Fibroblast of gingiva (primary cell): ENCODE results near the gene PGAM5.

Source experiments
- DNase-seq: peaks from one replicate; pipeline ENCODE4 v3.0.0-alpha.2; 2011; ENCODE audit warnings: low read depth

The PGAM5 gene

DNA sequence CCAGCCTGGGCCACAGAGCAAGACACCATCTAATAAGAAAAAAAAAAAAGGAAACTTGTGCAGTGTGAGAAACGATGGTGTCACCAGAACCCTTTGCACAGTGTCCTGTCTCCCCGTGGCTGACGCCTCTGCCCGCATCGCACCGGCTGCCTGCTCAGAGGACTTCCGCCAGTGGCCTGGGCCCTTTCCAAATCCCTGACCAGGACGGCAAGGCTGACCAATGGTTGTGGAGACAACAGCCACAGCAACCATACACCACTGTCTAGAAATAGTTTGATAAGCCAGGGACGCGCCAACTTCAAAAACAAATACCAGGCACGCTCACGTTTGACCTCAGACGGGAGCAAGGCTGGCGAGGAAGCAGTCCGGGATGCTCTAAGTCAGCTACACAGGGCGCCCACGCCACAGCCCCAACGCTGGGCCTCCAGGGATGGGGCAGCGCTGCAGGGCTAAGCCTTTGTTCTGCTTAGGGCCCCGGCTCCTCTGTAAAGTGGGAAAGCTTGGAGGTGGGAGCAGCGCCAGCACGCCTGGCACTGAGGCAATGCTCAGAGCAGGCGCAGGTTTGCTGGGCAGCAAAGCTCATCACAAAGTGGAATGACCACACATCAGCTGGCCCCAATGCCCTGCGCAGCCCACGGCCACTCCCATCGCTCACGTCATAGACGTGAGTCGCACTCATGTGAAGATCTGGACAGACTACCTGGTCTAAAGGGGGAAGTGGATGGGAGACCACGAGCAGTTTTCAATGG is 12.5 kb downstream of the PGAM5 start:
- DNase-seq = no peak

DNA sequence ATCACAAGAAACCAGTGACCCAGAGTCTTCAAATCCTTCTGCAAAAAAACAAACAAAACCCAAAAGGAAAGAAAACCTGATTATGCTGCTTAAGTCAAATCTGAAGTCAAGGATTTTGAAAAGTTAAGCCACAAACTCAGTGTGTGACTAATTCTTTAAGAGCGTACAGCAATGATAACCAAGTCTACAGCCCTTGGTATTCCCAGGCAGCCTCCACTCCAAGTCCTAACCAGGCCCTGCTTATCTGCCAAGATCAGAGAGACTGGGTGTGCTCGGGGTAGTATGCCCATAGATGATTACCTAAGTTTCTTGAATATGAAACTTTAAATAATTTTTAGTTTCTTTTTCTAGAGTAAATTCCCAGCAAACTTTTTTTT is 13.1 kb downstream of the PGAM5 start:
- DNase-seq = no peak

DNA sequence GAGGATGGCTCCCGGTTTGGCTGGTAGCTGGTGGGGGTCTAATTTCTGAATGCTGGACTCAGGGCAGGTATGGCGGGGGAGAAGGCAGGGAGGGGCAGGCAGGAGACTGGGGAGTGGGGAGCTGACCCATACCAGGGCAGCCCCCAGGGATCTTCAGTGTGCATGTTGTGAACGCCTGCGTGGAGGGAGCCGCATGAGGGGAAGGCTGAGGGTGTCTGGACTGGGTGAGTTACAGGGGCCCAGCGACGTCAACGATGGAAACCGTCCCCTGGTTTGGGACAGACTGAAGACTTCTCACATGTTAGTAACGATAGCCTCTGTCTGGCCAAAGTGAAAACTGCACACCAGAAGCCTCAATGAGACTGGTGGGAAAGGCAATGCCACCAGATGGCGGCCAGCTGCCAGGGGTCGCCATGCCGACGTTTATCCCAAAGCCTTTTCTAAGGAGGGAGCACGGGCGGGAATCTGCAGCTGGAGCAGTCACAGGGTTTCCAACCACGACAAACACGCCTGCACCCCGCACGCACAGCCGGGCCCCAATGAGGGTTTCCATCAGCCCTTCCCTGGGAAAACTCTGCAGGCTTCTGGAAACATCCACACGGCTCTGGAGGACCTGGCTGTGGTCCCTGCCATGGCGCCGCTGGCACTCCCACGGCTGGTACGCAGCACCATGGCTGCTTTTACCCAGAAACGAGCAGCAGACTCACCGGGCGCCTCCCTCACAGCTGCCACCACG is 14.0 kb downstream of the PGAM5 start:
- DNase-seq = no peak

DNA sequence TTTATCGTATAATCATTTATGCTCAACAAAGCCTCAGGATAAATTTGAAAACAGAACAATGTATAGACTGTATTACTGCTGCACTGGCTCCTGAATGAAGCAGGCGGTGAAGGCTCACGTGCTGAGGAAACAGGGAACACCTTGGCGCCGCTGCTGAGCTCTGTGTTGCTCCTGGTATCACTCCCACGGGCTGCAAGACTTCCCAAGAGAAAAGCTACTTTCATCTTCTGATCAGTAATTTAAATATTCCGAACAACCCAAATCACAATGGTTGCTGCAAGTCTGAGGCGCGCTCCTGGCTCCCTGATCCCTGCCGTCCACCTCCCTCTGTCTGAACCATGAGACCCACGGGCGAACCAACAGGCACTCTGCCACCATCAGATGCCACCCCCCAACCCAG is 15.7 kb downstream of the PGAM5 start:
- DNase-seq = no peak

DNA sequence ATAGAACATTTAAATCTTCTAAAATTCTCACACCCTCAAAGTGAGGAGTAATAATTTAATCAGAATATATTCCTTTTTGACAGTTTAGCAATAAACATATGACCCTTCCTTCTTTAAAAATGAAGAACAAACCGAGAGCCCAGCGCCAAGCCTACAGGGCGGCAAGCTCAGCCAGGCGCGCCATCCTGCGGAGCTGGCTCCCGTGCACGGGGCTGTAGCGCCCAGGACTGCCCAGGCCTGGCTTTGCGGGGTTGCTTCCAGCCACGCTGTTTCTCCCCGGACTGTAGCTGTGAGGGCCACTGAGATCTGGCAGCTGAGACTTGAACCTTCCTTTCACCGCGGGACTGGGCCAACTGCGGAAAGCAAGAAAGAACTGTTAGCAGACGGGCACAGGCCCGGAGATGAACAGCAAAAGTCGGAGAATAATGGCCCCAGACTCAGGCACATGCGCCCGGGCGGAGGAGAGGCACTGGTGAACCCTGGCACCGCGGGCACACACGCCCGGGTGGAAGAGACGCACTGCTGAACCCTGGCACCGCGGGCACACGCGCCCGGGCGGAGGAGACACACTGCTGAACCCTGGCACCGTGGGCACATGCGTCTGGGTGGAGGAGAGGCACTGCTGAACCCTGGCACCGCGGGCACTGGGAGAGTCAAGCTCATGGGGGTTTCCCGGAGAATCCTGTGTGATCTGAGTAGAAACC is 16.6 kb downstream of the PGAM5 start:
- no peak for DNase-seq

DNA sequence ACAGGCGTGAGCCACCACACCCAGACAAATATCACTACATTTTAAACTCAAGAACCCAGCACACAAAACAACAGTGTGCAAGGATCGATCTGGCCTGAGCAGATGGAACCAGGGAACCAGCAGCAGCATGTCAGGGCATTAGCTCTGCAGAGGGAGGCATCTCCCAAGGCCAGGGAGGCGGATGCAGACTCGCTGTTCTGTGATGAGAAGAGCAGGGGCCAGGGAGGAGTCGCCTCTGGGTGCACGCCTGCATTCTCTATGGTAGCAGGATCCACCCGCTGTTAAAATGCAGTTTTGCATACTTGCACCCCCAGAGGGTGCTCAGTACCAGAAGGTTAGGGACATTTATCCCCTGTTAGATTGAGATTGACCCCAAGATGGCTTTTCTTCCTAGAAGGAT is 17.9 kb downstream of the PGAM5 start:
- no peak for DNase-seq

DNA sequence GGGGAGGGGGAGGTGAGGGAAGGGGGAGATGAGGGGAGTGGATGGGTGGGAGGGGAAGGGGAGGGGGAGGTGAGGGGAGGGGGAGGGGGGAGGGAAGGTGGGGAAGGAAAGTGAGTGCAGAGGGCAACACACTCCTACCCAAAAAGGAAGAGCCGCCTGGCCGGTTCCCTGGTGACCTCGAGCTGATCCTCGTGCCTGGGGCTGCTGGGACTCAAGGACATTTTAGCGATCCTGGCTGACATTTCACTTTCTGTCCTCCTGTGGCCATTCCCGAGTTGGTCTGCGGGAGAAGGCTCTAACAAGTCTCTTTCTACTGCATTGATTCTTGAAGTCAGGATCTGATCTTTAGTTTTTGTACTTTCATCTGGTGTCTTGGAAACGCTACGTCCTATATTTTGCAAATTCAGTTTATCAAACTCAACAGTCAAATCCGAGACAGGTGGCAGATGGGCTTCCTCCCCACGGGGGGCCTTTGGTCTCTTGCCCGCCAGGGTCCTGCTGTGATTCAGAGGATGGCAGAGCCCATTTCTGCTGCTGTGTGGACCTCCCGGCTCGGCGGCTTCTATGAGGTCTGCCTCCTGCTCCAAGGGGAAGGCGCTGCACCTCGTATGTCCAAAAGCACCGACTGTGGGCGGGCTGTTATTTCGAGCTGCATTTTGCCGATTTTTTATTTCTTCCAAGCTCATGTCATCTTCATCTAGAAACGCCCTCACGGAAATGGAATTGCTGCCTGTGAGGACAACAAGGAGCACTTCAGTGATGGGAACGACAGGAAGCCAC is 19.1 kb downstream of the PGAM5 start:
- no peak for DNase-seq

DNA sequence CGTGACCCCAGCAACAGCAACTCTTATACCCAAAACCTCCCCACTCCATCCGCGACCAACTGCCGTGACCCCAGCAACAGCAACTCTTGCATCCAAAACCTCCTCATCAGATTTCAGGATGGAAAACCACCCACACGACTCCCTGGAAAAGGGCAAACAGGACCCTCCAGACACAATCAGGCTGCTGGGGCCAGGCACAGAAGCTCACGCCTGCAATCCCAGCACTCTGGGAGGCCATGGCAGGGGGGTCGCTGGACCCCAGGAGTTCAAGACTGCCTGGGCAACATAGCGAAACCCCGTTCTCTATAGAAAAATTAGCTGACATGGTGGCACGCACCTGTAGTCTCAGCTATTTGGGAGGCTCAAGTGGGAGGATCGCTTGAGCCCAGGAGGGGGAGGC is 19.7 kb downstream of the PGAM5 start:
- DNase-seq = no peak

DNA sequence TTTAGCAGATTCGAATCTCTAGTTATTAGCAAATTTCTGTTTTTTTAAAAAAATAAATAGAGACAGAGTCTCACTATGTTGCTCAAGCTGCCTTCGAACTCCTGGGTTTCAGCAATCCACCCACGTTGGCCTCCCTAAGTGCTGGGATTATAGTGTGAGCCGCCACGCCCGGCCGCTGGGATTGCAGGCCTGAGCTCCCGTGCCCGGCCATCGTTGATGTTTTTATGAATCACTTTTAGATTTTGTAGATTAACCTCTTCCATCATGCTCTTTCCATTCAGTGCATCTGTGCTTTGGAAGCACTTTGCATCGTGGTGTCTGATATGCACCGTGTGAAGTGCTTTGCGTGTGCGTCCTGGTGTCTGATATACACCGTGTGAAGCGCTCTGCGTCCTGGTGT is 20.9 kb downstream of the PGAM5 start:
- DNase-seq = no peak

DNA sequence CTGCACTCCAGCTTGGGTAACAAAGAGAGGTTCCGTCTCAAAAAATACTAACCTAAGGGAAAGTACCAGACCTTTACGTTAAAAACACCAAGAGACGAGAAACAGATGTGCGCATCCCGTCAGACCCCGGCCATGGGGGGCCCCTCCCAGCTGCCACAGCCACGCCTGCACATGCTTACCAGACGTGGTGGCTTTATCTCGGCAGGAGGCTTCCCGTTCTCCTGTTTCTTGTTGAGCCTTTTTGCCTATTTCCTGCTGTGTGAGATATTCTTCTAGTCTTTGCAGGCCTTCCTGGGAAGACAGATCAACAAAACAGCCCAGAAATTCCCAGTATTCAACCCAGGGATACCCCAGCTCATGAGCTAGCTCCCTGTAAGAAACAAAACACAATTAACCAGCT is 23.6 kb downstream of the PGAM5 start:
- DNase-seq = no peak

DNA sequence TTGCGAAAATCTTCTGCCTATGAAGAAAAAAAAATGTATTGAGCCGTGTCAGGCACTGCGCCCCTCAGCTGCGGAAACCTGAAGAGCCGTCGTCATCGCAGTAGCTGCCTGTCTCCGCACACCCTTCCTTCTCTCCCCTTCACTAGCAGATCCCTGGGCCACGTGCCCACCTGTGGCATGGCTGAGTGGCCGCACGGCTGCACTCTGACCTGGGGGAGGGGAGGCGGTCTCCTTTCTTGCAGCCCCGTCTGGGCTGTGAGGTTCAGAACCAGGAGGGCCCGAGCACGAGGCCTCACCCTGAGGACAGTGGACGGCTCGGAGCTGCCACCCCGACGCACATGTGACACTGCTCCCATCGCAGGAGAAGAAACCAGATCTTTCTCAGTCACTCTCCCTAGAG is 24.9 kb downstream of the PGAM5 start:
- DNase-seq = no peak

DNA sequence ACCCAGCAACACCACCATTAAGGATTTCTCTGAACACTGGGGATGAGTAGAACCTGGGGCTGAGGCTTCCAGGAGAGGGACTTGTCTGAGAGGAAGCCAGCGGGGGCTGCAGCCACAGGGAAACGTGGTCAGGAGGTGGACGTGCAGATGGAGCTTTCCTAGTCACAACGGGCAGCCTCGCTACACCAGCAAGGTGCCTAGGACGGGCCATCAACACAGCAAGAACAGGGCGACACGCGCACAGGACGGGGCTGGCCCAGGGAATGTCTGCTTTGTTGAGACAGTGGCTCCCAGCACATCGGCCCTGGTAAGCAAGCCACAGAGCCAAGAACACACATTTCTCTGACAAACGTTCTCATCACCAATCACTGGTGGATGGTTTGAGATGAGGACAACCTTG is 25.7 kb downstream of the PGAM5 start:
- DNase-seq = no peak

DNA sequence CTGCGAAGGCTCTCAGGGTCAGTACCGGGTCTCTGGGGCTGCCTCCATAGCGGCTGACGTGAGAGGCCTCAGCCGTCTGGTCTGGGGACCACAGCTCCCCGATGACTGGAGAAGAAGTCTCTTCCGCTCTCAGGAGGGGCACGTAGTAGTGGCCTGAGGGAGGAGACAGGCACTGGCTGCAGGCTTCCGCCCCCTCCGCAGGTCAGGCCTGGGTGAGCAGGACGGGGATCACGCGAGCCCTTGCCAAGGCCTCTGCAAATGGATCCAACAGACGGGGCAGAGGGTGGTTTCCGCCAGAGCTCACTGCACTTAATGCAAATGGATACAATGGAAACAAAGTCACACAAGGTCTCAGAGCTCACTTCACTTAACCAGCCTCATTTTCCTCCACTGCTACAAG is 26.3 kb downstream of the PGAM5 start:
- DNase-seq = no peak

DNA sequence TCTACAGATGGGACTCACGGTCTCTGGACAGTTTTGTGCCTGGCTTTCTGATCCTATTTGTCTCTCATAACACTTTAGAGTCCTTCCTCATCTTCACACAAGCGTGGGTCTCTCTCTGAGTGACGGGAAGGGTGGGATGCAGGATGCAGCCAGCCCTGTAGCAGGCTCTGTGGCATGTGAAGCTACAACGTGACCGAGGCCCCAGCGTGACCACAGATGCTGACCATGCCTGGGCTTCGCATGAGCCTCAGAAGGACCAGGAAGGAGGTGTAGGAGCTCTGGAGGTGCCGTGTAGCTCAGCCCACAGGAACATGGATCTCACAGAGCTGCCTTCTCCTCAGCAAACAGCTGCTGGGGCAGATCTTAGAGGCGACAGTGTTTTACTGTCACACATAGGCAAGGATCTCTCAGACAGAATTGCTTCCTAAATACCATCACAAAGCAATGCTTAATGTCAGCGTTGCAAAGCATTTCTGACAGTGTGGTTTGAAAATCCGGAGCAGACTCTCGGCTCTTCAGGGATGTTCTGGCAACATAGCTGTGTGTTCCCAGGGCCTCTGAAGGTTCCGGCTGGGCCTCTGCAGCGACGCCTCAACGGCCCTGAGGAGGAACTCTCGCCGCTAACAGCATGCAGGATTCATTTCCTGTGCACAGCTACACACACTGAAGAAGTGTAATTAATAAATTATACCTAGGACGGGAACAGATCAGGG is 29.1 kb downstream of the PGAM5 start:
- no peak for DNase-seq

DNA sequence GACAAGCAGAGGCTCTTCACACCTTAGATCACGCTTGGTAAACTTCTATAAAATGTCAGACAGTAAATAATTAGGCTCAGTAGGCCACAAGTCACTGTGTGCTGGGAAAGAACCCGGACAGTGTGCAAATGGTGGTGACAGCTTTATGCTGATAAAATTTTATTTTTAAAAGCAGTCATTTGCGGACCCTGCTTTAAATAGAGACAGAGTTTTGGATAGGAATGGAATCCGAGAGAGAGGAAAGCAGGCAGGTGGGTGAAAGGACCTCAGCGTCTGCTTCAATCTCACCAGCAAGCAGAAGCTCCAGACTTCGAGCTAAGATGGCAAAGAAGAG is 29.6 kb downstream of the PGAM5 start:
- DNase-seq = no peak

DNA sequence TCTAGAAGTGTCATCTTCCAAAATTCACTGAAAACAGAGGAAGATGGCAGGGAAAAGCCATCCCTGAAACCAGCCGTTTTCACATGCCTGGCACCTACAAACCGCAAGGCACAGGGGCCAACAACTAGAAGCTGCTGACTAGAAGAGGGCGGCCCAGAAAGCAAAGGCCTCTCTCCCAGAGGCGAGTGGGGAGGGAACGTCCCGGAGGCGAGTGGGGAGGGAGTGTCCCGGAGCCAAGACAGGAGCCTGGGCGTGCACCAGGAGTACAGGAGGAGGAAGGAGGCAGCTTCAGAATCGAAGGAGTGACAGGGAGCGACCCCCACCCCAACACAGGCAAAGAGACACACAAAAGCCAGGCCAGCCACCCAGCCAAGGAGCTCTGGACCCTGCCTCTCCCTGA is 30.0 kb downstream of the PGAM5 start:
- DNase-seq = no peak

DNA sequence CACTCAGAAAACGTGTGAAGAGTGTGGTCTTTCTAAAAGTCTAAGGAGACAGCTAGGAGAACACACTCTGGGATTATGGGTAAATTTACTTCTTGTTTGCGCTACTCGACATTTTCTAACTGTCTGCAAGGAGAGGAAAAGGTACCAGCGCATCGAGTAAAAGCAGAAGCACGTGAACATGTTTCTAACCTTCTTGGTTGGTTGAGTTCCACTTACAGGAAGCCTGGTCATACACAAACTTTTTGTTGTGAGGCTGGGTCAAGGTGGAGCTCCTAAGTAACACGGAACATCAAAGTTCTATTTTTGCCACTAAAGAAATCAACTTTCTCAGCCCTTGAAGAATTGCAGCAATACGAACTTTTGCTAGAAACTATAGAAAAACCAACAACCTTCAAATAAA is 31.0 kb downstream of the PGAM5 start:
- DNase-seq = no peak

DNA sequence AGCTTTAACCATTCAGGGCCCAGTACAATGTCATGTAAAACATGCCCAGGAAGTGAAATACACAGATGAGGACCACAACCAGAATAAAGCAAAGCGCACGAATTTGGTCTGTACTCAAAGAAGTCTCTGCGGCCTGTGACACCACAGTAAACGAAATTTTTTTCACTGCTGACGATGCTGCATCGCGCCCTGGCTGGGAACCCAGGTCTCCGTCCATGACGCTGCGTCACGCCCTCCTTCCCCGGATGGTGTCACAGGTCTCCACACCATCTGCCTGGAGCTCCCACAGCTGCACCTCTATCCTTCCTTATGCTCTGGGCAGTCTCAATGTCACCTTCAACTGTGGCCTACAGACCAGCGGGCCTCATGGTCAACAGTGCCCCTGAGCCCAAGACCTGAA is 33.2 kb downstream of the PGAM5 start:
- no peak for DNase-seq

DNA sequence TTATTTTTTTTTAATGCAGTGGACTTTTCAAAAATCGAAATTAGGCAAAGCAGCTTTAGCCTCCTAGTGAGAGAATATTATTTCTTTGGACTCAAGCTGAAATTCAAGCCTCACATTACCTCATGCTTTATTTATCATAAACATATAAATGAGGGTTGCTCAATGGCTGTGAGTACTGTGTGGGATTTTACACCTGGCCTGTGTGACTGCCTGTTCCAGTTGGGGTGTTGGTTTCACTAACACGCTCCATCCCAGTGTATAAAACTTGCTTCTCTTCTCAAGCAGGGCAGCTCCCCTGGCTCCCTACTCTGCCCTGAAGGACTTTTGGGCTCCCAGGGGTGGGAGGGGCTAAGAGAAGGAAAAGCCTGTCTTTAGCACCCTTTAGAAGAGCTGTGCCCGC is 36.0 kb downstream of the PGAM5 start:
- DNase-seq = no peak

DNA sequence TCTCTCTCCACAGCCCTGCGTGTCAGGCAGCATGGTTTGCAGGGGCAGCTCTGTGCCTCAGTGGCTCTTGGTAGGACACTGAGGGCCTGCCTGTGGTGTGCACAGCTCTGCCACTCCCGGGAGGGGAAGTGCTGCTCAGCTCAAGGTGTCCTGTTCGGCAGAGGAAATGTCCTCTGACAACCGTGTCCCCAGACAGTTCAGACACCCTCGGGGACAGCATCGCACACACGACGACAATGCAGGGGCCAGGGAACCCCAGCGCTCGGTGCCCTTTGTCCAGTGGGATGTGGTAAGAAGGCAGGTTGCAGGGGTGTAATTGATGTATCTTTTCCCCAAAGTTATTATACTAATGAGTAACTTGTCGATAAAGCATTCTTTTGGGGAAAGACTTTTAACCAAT is 36.8 kb downstream of the PGAM5 start:
- DNase-seq = no peak

DNA sequence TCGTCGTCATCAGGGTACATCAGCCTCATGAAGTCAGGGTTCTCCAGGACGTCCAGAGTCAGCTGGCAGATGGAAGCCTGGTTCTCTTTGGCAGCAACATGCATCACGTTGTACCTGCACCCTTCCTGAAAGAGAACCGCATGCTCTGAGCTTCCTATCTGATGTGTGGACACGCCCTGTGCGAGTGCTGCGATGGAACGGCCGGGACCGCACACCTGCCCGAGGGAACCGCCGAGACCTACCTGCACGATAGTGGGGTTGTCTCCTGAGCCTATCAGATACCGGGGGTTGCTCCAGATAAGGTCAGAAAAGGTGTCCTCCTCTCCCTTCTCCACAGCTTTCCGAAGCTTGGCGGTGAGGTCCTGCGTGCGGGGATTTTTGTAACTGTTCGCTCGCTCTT is 37.3 kb downstream of the PGAM5 start:
- DNase-seq = no peak

DNA sequence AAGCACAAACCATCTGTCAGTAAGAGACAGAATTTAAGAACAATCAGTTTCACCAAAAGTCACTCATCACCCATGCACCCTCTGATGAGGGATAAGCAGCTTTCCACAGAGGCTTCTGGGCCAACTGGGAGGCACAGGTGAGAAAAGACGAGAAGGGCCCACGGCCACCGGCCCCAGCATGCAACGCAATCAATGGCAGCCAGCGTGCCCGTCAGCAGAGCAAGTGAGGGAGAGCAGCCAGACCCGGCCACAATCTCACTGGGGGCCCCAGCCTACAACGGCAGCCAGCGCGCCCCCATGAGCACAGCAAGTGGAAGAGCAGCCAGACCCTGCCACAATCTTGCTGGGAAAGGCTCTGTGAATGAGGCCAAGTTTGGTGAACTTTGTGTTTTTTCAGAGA is 37.7 kb downstream of the PGAM5 start:
- no peak for DNase-seq
